ENCODE data around the gene RHBDD1. TPM values are rescaled to one million over a fixed set of nuclear protein-coding genes. Genes with fewer than 3 reads are reported as not detected.
A peak's percentile ranks its signal among the peaks of the same experiment; 100 is the strongest.

RHBDD1 gene
- total and polyA plus RNA-seq, 2 donors (not counting 1 experiment from before 2014, with no cell fraction given): 21.2 to 128 TPM

GRCh38 chr2:226802573-226802972, 33.3 kb upstream of the RHBDD1 start:
- Mint-ChIP-seq H3K27me3 (peaks cover 17% of the 10 kb centered on the region), H3K9me3 (ENCODE audit: insufficient read depth) (no peaks in the 10 kb centered on the region), H3K4me3 (peak overlapping the region; percentile 33), H3K4me1 (peaks cover 25% of the 10 kb centered on the region), H3K27ac (no peak overlapping the region)
- no CpG with 5 or more reads among the region's 4 CpGs for WGBS (ENCODE audit: insufficient coverage)
- Histone ChIP-seq H4K20me1 (ENCODE audit: control insufficient read depth, insufficient read depth, low read length, poor library complexity, severe bottlenecking) (peaks cover 4% of the 10 kb centered on the region), H3K79me2 (ENCODE audit: control insufficient read depth, insufficient read depth, low read length) (peaks cover 4% of the 10 kb centered on the region), H3K27ac (ENCODE audit: low read length in 2 of 2) (no peak overlapping the region), H3K9me3 (ENCODE audit: control extremely low read depth in 1 of 3, control insufficient read depth in 2 of 3, insufficient read depth in 1 of 3, low read length in 2 of 3) (peaks cover 0 to 6% (median 0%) of the 10 kb centered on the region in 3 donors), H3K36me3 (replicated peaks in 1 of 2; ENCODE audit: control extremely low read depth in 1 of 2, control insufficient read depth in 1 of 2, extremely low read depth in 1 of 2, insufficient read depth in 2 of 2, low read length in 1 of 2) (no peaks in the 10 kb centered on the region), H3K4me2 (replicated peaks; ENCODE audit: low read depth, low read length, poor library complexity, severe bottlenecking) (no peak overlapping the region), H3K27me3 (replicated peaks in 1 of 4; ENCODE audit: control extremely low read depth in 1 of 4, control insufficient read depth in 3 of 4, insufficient read depth in 4 of 4, low read length in 3 of 4) (peaks cover 0 to 6% (median 0%) of the 10 kb centered on the region in 4 experiments), H3K9ac (ENCODE audit: low read length) (no peak overlapping the region), H3K4me3 (ENCODE audit: control extremely low read depth in 1 of 5, extremely low read depth in 1 of 5, insufficient read depth in 1 of 5, low read depth in 2 of 5, low read length in 4 of 5) (no peak overlapping the region), H3K4me1 (ENCODE audit: control insufficient read depth in 2 of 2, insufficient read depth in 2 of 2, low read length in 2 of 2) (peaks cover 17 to 26% of the 10 kb centered on the region in 2 donors), H2AFZ (ENCODE audit: insufficient read depth, low read depth, low read length, poor library complexity, severe bottlenecking) (no peak overlapping the region)
- TF ChIP-seq, protein P1, sequence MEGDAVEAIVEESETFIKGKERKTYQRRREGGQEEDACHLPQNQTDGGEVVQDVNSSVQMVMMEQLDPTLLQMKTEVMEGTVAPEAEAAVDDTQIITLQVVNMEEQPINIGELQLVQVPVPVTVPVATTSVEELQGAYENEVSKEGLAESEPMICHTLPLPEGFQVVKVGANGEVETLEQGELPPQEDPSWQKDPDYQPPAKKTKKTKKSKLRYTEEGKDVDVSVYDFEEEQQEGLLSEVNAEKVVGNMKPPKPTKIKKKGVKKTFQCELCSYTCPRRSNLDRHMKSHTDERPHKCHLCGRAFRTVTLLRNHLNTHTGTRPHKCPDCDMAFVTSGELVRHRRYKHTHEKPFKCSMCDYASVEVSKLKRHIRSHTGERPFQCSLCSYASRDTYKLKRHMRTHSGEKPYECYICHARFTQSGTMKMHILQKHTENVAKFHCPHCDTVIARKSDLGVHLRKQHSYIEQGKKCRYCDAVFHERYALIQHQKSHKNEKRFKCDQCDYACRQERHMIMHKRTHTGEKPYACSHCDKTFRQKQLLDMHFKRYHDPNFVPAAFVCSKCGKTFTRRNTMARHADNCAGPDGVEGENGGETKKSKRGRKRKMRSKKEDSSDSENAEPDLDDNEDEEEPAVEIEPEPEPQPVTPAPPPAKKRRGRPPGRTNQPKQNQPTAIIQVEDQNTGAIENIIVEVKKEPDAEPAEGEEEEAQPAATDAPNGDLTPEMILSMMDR (IDR thresholded peaks at IDR 0.05): peak; percentile 87
- TF ChIP-seq EZH2 (IDR thresholded peaks at IDR 0.05; ENCODE audit: borderline replicate concordance, insufficient read depth, low read depth, low read length, poor library complexity, severe bottlenecking): no peak
- POLR2A ChIA-PET: no interaction called here
- DNase-seq: peak; percentile 79
- no peak for ATAC-seq (ENCODE audit: low read depth)
- CTCF ChIA-PET: interaction anchor here (0.7 to 7.8 kb wide), 53 partner anchors 9 to 1799 kb away, joined by 3 to 78 read pairs (median 4); partner anchors contain the start of gene RHBDD1
- intact Hi-C loops (cut with micrococcal nuclease): loop anchor here (1.0 to 10.0 kb wide), 7 partner anchors 178 to 1520 kb away; no protein-coding TSS in a partner anchor

DNA sequence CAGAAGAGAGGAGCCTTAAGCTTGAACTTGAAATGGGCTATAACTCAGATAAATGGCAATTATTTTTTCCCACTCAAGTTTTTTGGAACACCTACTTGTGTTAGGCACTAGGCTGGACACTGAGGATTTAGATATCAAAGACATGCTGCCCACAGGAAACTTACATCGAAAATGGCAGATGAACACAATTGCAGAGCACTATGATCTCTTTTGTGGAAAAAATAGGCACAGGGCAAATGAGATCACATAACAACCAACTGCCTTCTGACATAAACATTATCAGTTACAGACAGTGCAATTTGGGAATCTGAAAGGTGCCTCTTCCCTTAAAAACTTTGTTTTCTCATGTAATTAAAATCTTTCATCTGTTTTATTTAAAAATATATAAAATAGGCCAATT, 32.4 kb upstream of the RHBDD1 start:
- H3K4me3 Mint-ChIP-seq: no peak overlapping the region
- no peak overlapping the region for H3K27ac Mint-ChIP-seq
- 83% methylated on average over 1 of the region's 1 CpG for WGBS (ENCODE audit: insufficient coverage)
- H3K4me2 ChIP-seq (replicated peaks; ENCODE audit: low read depth, low read length, poor library complexity, severe bottlenecking): no peak overlapping the region
- H3K9ac ChIP-seq (ENCODE audit: low read length): no peak overlapping the region
- H3K27ac ChIP-seq (ENCODE audit: low read length in 2 of 2): no peak overlapping the region
- ChIA-PET POLR2A (no interaction called here), CTCF (interaction anchor here (1.3 to 7.8 kb wide), 20 partner anchors 13 to 1143 kb away, joined by 3 to 78 read pairs (median 10); no protein-coding TSS in a partner anchor)
- H3K36me3 ChIP-seq (replicated peaks in 1 of 2; ENCODE audit: control extremely low read depth in 1 of 2, control insufficient read depth in 1 of 2, extremely low read depth in 1 of 2, insufficient read depth in 2 of 2, low read length in 1 of 2): no peaks in the 10 kb centered on the region
- H3K9me3 Mint-ChIP-seq (ENCODE audit: insufficient read depth): no peaks in the 10 kb centered on the region
- no peak overlapping the region for H2AFZ ChIP-seq (ENCODE audit: insufficient read depth, low read depth, low read length, poor library complexity, severe bottlenecking)
- H3K9me3 ChIP-seq (ENCODE audit: control extremely low read depth in 1 of 3, control insufficient read depth in 2 of 3, insufficient read depth in 1 of 3, low read length in 2 of 3): no peaks in the 10 kb centered on the region
- no peaks in the 10 kb centered on the region for H3K79me2 ChIP-seq (ENCODE audit: control insufficient read depth, insufficient read depth, low read length)
- H4K20me1 ChIP-seq (ENCODE audit: control insufficient read depth, insufficient read depth, low read length, poor library complexity, severe bottlenecking): no peaks in the 10 kb centered on the region
- ATAC-seq (ENCODE audit: low read depth) (no peak), DNase-seq (no peak)
- peaks cover 17 to 19% of the 10 kb centered on the region in 2 donors for H3K4me1 ChIP-seq (ENCODE audit: control insufficient read depth in 2 of 2, insufficient read depth in 2 of 2, low read length in 2 of 2)
- TF ChIP-seq, protein P1 (IDR thresholded peaks at IDR 0.05): no peak
- no peak for TF ChIP-seq EZH2 (IDR thresholded peaks at IDR 0.05; ENCODE audit: borderline replicate concordance, insufficient read depth, low read depth, low read length, poor library complexity, severe bottlenecking)
- peaks cover 0 to 7% (median 2%) of the 10 kb centered on the region in 4 experiments for H3K27me3 ChIP-seq (replicated peaks in 1 of 4; ENCODE audit: control extremely low read depth in 1 of 4, control insufficient read depth in 3 of 4, insufficient read depth in 4 of 4, low read length in 3 of 4)
- H3K4me3 ChIP-seq (ENCODE audit: control extremely low read depth in 1 of 5, extremely low read depth in 1 of 5, insufficient read depth in 1 of 5, low read depth in 2 of 5, low read length in 4 of 5): no peak overlapping the region
- H3K4me1 Mint-ChIP-seq: peaks cover 22% of the 10 kb centered on the region
- intact Hi-C loops (cut with micrococcal nuclease): loop anchor here (5.0 to 10.0 kb wide), 3 partner anchors 179 to 1521 kb away; no protein-coding TSS in a partner anchor
- peaks cover 25% of the 10 kb centered on the region for H3K27me3 Mint-ChIP-seq
